Keratinocyte (primary cell): Measurements from ENCODE around the gene ATP1A2. TPM values are rescaled to one million over a fixed set of nuclear protein-coding genes. Genes with fewer than 3 reads are reported as not detected.

Source experiments
- DNase-seq: peaks from one replicate; pipeline ENCODE4 v3.0.0-alpha.2; 2011; ENCODE audit warnings: low read depth, missing footprints, low spot score
- FAIRE-seq: peaks from 2 replicates; lab custom pipeline; 2011; peaks lifted over from hg19 to GRCh38; lab: Jason Lieb, UNC
- H2AFZ ChIP-seq: 2 replicates; pipeline ENCODE4 v1.6.0; 2012; ENCODE audit warnings: low read length, control low read depth, inconsistent platforms; ENCODE audit not compliant: control insufficient read depth
- H3K27ac ChIP-seq: 2 replicates; pipeline ENCODE4 v1.5.1; 2011; ENCODE audit warnings: low read length; ENCODE audit not compliant: control insufficient read depth, insufficient read depth
- H3K27me3 ChIP-seq: 3 replicates; pipeline ENCODE4 v1.6.0; 2011; ENCODE audit warnings: low read length; ENCODE audit not compliant: control insufficient read depth, insufficient read depth; ENCODE audit errors: extremely low read depth
- H3K36me3 ChIP-seq, 2 experiments: 2 replicates in 1 of 2; 3 replicates in 1 of 2; pipeline ENCODE4 v1.5.1; 2011; ENCODE audit warnings: low read length in 2 of 2, mild to moderate bottlenecking in 1 of 2; ENCODE audit not compliant: control insufficient read depth in 2 of 2, insufficient read depth in 2 of 2; ENCODE audit errors: extremely low read depth in 1 of 2
- H3K4me1 ChIP-seq: 3 replicates; pipeline ENCODE4 v1.5.1; 2011; ENCODE audit warnings: low read length; ENCODE audit not compliant: control insufficient read depth, insufficient read depth; ENCODE audit errors: extremely low read depth
- H3K4me2 ChIP-seq: 3 replicates; pipeline ENCODE4 v1.6.0; 2011; ENCODE audit warnings: low read depth, low read length; ENCODE audit not compliant: control insufficient read depth, insufficient read depth; ENCODE audit errors: extremely low read depth
- H3K4me3 ChIP-seq, 3 experiments: fragments of 200-600 bp in 1 of 3; sonication (generic) in 1 of 3; 2 replicates in 2 of 3; 3 replicates in 1 of 3; pipeline ENCODE4 v1.5.1; 2011 to 2016; ENCODE audit warnings: low read length in 3 of 3, mild to moderate bottlenecking in 3 of 3, control low read depth in 2 of 3, inconsistent platforms in 1 of 3, low read depth in 1 of 3, mixed read lengths in 1 of 3, mixed run types in 1 of 3, moderate library complexity in 1 of 3; ENCODE audit not compliant: control insufficient read depth in 2 of 3, insufficient read depth in 2 of 3; ENCODE audit errors: extremely low read depth in 1 of 3
- H3K79me2 ChIP-seq: 2 replicates; pipeline ENCODE4 v1.6.0; 2012; ENCODE audit warnings: low read length; ENCODE audit not compliant: control insufficient read depth, insufficient read depth
- H3K9ac ChIP-seq: 3 replicates; pipeline ENCODE4 v1.6.0; 2011; ENCODE audit warnings: low read length; ENCODE audit not compliant: control insufficient read depth, insufficient read depth; ENCODE audit errors: extremely low read depth
- H3K9me1 ChIP-seq: 3 replicates; pipeline ENCODE4 v1.6.0; 2011; ENCODE audit warnings: low read length; ENCODE audit not compliant: control insufficient read depth, insufficient read depth; ENCODE audit errors: extremely low read depth
- H3K9me3 ChIP-seq: 2 replicates; pipeline ENCODE4 v1.5.1; 2012; ENCODE audit warnings: low read depth, low read length; ENCODE audit not compliant: control insufficient read depth
- H4K20me1 ChIP-seq: 3 replicates; pipeline ENCODE4 v1.6.0; 2011; ENCODE audit warnings: low read length; ENCODE audit not compliant: control insufficient read depth, insufficient read depth; ENCODE audit errors: extremely low read depth
- EZH2 ChIP-seq: IDR thresholded peaks from one replicate; pipeline ENCODE4 v1.6.1; 2012; ENCODE audit warnings: inconsistent platforms, mild to moderate bottlenecking, low read length, moderate library complexity
- dilution Hi-C: fragments of 300-500 bp; cut with MboI; formaldehyde crosslinking; loops from one replicate; pipeline ENCODE4 v1.7.0; 2020; ENCODE audit warnings: low sequenced_read_pairs; ENCODE audit not compliant: extremely low pct_ligation_motif_present
- polyA plus RNA-seq, 5 experiments: library from polyadenylated mRNA; depleted of rRNA in 3 of 5; stranded (reverse) in 3 of 5; stranded (forward) in 1 of 5; unstranded in 1 of 5; fragments of >200 nt; gene quantifications; 1 replicate in 1 of 5; 2 replicates in 3 of 5; 3 replicates in 1 of 5; pipeline versions ENCODE4 v1.2.1 to v1.2.3, GENCODE V29; 2011 to 2012; ENCODE audit warnings: missing spikeins in 2 of 5, low read depth in 1 of 5, low replicate concordance in 1 of 5
- TF ChIP-seq, protein P1 (sequence below), 3 experiments: IDR thresholded peaks in 1 of 3; conservative IDR thresholded peaks in 1 of 3; optimal IDR thresholded peaks in 1 of 3; 2 replicates in 2 of 3; 3 replicates in 1 of 3; pipeline versions ENCODE3 to v1.5.1; 2011; ENCODE audit warnings: low read length in 3 of 3, mild to moderate bottlenecking in 3 of 3, moderate library complexity in 2 of 3, control low read depth in 1 of 3, inconsistent platforms in 1 of 3; ENCODE audit not compliant: insufficient read depth in 2 of 3; ENCODE audit errors: extremely low read depth in 1 of 3

ATP1A2 gene
- polyA plus RNA-seq, 1 donor (not counting 4 experiments of a cell fraction or from before 2014, with no cell fraction given), result not detected

DNA sequence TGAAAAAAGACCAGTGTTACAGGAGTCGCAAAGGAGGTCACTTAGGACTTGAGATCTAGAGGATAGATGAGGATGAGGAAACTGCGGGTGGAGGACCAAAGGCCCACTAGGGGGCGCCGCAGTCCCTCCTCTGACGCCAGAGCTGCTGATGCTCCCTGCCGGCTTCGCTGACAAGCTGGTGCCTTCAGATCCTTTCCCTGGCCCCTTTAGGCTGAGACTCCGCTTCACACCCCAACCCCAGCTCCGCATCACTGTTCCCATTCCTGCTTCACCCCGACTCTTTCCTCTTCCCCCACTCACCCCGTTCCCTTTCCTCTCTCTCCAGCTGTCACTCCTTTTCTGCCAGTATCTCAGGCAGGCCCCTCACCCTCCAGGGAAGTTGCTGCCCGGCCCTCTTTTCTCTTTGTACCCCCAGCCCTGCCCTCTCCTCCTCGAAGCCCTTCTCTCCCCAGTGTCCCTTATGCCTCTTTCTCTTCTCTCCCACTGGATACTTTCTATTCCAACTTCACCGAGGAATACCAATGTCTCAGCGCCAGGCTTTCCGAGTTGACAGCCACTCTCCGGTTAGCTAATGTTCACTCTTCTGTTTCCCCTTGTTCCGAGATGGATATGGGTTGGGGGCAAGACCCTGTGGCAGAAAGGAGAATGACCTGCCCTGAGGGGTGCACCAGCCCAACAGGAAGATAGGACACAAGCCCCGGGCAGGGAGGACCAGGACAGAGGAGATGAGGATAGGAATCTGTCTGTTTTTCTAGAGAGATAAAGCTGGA, 29.7 kb upstream of the ATP1A2 start:
- TF ChIP-seq, protein P1, sequence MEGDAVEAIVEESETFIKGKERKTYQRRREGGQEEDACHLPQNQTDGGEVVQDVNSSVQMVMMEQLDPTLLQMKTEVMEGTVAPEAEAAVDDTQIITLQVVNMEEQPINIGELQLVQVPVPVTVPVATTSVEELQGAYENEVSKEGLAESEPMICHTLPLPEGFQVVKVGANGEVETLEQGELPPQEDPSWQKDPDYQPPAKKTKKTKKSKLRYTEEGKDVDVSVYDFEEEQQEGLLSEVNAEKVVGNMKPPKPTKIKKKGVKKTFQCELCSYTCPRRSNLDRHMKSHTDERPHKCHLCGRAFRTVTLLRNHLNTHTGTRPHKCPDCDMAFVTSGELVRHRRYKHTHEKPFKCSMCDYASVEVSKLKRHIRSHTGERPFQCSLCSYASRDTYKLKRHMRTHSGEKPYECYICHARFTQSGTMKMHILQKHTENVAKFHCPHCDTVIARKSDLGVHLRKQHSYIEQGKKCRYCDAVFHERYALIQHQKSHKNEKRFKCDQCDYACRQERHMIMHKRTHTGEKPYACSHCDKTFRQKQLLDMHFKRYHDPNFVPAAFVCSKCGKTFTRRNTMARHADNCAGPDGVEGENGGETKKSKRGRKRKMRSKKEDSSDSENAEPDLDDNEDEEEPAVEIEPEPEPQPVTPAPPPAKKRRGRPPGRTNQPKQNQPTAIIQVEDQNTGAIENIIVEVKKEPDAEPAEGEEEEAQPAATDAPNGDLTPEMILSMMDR (optimal IDR thresholded peaks at IDR 0.05 in 1 of 3, IDR thresholded peaks at IDR 0.05 in 1 of 3, conservative IDR thresholded peaks at IDR 0.05 in 1 of 3; ENCODE audit: extremely low read depth in 1 of 3, insufficient read depth in 2 of 3, low read length in 3 of 3), result peak; percentile 88 to 98 (median 95)
- TF ChIP-seq EZH2, result no peak
- H3K27me3 ChIP-seq, result peaks cover 30% of the 10 kb centered on the region
- no peak overlapping the region for H2AFZ ChIP-seq
- no peaks in the 10 kb centered on the region for H3K9me3 ChIP-seq
- DNase-seq (no peak), FAIRE-seq (peak; percentile 78)
- H3K9ac ChIP-seq, result no peak overlapping the region
- no peak overlapping the region for H3K27ac ChIP-seq
- no peak overlapping the region for H3K4me2 ChIP-seq
- H3K4me1 ChIP-seq, result peaks cover 5% of the 10 kb centered on the region
- peaks cover 1 to 4% of the 10 kb centered on the region in 2 experiments for H3K36me3 ChIP-seq
- no peaks in the 10 kb centered on the region for H3K79me2 ChIP-seq
- H3K4me3 ChIP-seq, result no peak overlapping the region
- H3K9me1 ChIP-seq, result no peaks in the 10 kb centered on the region
- no peaks in the 10 kb centered on the region for H4K20me1 ChIP-seq
- dilution Hi-C loops, result no loop called here

DNA sequence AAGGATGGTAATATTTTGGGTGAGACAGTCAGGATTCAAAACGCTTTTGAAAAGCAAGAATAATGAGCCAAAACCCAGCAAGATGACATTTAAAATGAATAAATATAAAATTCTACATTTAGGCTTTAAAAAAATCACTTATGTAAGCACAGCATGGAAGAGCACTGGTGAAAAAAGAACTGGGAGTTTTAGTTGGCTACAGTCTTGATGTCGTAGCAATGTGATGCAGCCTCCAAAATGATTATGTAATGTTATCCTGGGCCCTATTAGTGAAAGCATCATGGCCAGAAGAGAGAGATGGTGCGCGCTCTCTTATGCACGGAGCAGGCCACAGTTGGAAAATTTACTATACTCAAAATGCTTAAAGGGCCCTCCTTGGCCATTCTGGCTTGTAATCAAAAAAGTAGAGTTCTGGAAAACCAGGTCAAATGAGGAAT, 29.1 kb upstream of the ATP1A2 start:
- FAIRE-seq (no peak), DNase-seq (no peak)
- H3K9ac ChIP-seq, result no peak overlapping the region
- peaks cover 24% of the 10 kb centered on the region for H3K27me3 ChIP-seq
- H3K9me3 ChIP-seq, result no peaks in the 10 kb centered on the region
- peaks cover 3 to 4% of the 10 kb centered on the region in 2 experiments for H3K36me3 ChIP-seq
- peaks cover 5% of the 10 kb centered on the region for H3K4me1 ChIP-seq
- no peak overlapping the region for H3K4me2 ChIP-seq
- H2AFZ ChIP-seq, result no peak overlapping the region
- H4K20me1 ChIP-seq, result no peaks in the 10 kb centered on the region
- dilution Hi-C loops, result no loop called here
- no peak for TF ChIP-seq EZH2
- TF ChIP-seq, protein P1 (optimal IDR thresholded peaks at IDR 0.05 in 1 of 3, IDR thresholded peaks at IDR 0.05 in 1 of 3, conservative IDR thresholded peaks at IDR 0.05 in 1 of 3; ENCODE audit: extremely low read depth in 1 of 3, insufficient read depth in 2 of 3, low read length in 3 of 3), result no peak
- H3K27ac ChIP-seq, result no peak overlapping the region
- H3K79me2 ChIP-seq, result no peaks in the 10 kb centered on the region
- H3K9me1 ChIP-seq, result no peaks in the 10 kb centered on the region
- H3K4me3 ChIP-seq, result no peak overlapping the region
